HL-60 (cell line): ENCODE results near the gene ATP2A2.
A peak's percentile ranks its signal among the peaks of the same experiment; 100 is the strongest.

Experiments
- DNase-seq, 2 experiments: peaks; one replicate each; pipeline ENCODE4 v3.0.0-alpha.2; 2010 to 2020; ENCODE audit warnings: low read depth in 1 of 2, low spot score in 1 of 2
- H3K27ac ChIP-seq: fragments of 250-450 bp; sonication (Bioruptor Pico); replicated peaks from 2 replicates; pipeline ENCODE4 v1.5.1; 2020; ENCODE audit warnings: mild to moderate bottlenecking, moderate library complexity
- H3K27me3 ChIP-seq: fragments of 250-450 bp; sonication (Bioruptor Pico); 2 replicates; pipeline ENCODE4 v1.5.1; 2021; ENCODE audit warnings: mild to moderate bottlenecking, moderate library complexity; ENCODE audit not compliant: insufficient read depth, poor library complexity, severe bottlenecking
- H3K4me3 ChIP-seq: replicated peaks from 2 replicates; pipeline ENCODE4 v1.5.1; 2011; ENCODE audit warnings: mild to moderate bottlenecking, control low read depth, low read length; ENCODE audit not compliant: insufficient read depth
- GABPA ChIP-seq: IDR thresholded peaks from 2 replicates; pipeline ENCODE4 v1.6.1; 2012; ENCODE audit warnings: low read depth
- POLR2AphosphoS5 ChIP-seq: IDR thresholded peaks from 2 replicates; pipeline ENCODE4 v1.6.1; 2012; ENCODE audit warnings: low read depth
- SPI1 ChIP-seq: IDR thresholded peaks from 2 replicates; pipeline ENCODE4 v1.6.1; 2012; ENCODE audit warnings: low read depth, mild to moderate bottlenecking, borderline replicate concordance
- TF ChIP-seq, protein P1 (sequence below): IDR thresholded peaks from one replicate; pipeline ENCODE4 v1.5.1; 2011; ENCODE audit warnings: low read length, control low read depth, inconsistent platforms; ENCODE audit not compliant: insufficient read depth
- TF ChIP-seq, protein P2 (sequence below): IDR thresholded peaks from 2 replicates; pipeline ENCODE4 v1.6.1; 2012; ENCODE audit warnings: low read depth; ENCODE audit not compliant: insufficient replicate concordance

ATP2A2 gene

DNA sequence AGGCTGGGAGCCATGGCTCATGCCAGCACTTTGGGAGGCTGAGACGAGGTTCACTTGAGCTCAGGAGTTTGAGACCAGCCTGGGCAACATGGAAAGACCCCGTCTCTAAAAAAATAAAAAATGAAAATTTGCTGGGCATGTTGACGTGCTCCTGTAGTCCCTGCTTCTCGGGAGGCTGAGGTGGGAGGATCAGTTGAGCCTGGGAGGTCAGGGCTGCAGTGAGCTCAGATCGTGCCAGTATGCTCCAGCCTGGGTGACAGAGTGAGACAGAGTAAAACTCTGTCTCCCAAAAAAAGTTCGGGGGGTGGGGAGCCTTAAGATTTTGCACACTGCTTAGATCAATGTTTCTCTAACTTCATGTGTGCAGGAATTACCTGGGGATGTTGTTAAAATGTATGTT is 30.9 kb downstream of the ATP2A2 start:
- H3K27me3 ChIP-seq = no peaks in the 10 kb centered on the region
- no peak overlapping the region for H3K27ac ChIP-seq
- no peak for DNase-seq
- H3K4me3 ChIP-seq = no peak overlapping the region
- TF ChIP-seq, protein P1, sequence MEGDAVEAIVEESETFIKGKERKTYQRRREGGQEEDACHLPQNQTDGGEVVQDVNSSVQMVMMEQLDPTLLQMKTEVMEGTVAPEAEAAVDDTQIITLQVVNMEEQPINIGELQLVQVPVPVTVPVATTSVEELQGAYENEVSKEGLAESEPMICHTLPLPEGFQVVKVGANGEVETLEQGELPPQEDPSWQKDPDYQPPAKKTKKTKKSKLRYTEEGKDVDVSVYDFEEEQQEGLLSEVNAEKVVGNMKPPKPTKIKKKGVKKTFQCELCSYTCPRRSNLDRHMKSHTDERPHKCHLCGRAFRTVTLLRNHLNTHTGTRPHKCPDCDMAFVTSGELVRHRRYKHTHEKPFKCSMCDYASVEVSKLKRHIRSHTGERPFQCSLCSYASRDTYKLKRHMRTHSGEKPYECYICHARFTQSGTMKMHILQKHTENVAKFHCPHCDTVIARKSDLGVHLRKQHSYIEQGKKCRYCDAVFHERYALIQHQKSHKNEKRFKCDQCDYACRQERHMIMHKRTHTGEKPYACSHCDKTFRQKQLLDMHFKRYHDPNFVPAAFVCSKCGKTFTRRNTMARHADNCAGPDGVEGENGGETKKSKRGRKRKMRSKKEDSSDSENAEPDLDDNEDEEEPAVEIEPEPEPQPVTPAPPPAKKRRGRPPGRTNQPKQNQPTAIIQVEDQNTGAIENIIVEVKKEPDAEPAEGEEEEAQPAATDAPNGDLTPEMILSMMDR = no peak
- no peak for TF ChIP-seq GABPA
- no peak for TF ChIP-seq SPI1
- TF ChIP-seq POLR2AphosphoS5 = no peak
- TF ChIP-seq, protein P2, sequence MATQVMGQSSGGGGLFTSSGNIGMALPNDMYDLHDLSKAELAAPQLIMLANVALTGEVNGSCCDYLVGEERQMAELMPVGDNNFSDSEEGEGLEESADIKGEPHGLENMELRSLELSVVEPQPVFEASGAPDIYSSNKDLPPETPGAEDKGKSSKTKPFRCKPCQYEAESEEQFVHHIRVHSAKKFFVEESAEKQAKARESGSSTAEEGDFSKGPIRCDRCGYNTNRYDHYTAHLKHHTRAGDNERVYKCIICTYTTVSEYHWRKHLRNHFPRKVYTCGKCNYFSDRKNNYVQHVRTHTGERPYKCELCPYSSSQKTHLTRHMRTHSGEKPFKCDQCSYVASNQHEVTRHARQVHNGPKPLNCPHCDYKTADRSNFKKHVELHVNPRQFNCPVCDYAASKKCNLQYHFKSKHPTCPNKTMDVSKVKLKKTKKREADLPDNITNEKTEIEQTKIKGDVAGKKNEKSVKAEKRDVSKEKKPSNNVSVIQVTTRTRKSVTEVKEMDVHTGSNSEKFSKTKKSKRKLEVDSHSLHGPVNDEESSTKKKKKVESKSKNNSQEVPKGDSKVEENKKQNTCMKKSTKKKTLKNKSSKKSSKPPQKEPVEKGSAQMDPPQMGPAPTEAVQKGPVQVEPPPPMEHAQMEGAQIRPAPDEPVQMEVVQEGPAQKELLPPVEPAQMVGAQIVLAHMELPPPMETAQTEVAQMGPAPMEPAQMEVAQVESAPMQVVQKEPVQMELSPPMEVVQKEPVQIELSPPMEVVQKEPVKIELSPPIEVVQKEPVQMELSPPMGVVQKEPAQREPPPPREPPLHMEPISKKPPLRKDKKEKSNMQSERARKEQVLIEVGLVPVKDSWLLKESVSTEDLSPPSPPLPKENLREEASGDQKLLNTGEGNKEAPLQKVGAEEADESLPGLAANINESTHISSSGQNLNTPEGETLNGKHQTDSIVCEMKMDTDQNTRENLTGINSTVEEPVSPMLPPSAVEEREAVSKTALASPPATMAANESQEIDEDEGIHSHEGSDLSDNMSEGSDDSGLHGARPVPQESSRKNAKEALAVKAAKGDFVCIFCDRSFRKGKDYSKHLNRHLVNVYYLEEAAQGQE = no peak

DNA sequence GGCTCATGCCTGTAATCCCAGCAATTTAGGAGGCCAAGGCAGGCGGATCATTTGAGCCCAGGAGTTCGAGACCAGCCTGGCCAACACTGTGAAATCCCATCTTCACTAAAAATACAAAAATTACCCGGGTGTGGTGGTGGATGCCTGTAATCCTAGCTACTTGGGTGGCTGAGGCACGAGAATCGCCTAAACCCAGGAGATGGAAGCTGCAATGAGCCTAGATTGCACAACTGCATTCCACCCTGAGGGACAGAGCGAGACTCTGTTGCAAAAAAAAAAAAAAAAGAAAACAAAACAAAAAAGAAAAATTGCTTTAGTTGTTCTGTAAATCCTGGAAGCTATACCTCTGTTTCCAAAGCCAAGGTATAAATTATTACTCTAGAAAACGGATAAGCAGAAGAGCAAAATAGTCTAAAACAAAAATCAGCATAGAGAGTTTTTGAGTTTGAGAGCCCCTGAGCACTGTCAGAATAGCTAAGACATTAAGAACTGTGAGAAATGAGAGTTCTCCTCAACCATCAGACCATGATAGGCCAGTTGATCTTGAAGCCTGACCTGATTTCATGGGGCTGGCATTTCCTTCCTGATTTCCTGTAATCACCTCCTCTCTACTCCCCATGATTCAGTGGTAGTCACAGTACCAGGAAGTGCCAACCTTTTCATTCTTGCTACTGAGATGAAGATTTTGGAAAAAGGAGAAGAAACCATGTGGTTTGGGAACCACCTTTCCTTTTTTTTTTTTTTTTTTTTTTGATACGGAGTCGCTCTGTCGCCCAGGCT is 31.7 kb downstream of the ATP2A2 start:
- TF ChIP-seq SPI1 = peak; percentile 30; the same call in 1 of the 2 replicates
- TF ChIP-seq GABPA = no peak
- Histone ChIP-seq H3K27ac (no peak overlapping the region), H3K4me3 (no peak overlapping the region), H3K27me3 (no peaks in the 10 kb centered on the region)
- peak; percentile 38 to 43 for DNase-seq

- H3K27ac ChIP-seq = no peak overlapping the region
- DNase-seq = no peak
- TF ChIP-seq GABPA (no peak), POLR2AphosphoS5 (no peak), SPI1 (no peak)
- TF ChIP-seq, protein P1 = no peak
- TF ChIP-seq, protein P2 = no peak
- H3K4me3 ChIP-seq = no peak overlapping the region
- no peaks in the 10 kb centered on the region for H3K27me3 ChIP-seq
Observed at GRCh38 chr12:110314308-110314707, 33.3 kb downstream of the ATP2A2 start.

DNA sequence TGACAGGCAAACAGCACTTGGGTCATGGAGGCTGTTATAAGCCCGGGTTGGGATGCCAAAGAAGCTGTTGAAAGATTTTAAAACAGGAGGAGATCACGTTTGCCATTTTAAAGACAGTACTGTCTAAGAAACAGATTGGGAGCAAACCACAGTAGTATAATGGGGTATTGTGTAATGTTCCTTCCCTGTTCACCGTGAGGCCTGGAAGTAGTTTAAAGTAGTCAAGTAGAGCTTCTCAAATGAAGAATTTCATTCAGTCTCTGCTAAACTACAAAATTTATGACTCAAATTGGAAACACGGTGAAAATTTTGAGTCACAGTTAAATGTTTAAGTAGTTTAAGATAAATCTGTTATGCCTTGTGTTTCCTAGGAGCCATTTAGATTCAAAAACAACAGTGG is 35.8 kb downstream of the ATP2A2 start:
- TF ChIP-seq SPI1 (no peak), POLR2AphosphoS5 (no peak), GABPA (no peak)
- TF ChIP-seq, protein P2 = no peak
- TF ChIP-seq, protein P1 = no peak
- Histone ChIP-seq H3K4me3 (no peak overlapping the region), H3K27ac (peak overlapping the region; percentile 20; the same call in 1 of the 2 replicates), H3K27me3 (no peaks in the 10 kb centered on the region)
- peak; percentile 53 to 59 for DNase-seq
